SU-DHL-6 (cell line): ENCODE results near the gene NAXE.

Experiments used
- EZH2phosphoT487 ChIP-seq: fragments of 200-600 bp; sonication (generic), shearing (Covaris generic); conservative IDR thresholded peaks from 2 replicates; pipeline ENCODE4 v1.6.1; 2018; ENCODE audit warnings: mild to moderate bottlenecking, antibody characterized with exemption, low read length, moderate library complexity, mixed read lengths
- TF ChIP-seq, protein P1 (sequence below): fragments of 200-600 bp; sonication (generic); IDR thresholded peaks from one replicate; pipeline ENCODE4 v1.5.1; 2017; ENCODE audit warnings: antibody characterized with exemption, mild to moderate bottlenecking, low read length, moderate library complexity; ENCODE audit not compliant: insufficient read depth, poor library complexity, severe bottlenecking

- TF ChIP-seq, protein P1, sequence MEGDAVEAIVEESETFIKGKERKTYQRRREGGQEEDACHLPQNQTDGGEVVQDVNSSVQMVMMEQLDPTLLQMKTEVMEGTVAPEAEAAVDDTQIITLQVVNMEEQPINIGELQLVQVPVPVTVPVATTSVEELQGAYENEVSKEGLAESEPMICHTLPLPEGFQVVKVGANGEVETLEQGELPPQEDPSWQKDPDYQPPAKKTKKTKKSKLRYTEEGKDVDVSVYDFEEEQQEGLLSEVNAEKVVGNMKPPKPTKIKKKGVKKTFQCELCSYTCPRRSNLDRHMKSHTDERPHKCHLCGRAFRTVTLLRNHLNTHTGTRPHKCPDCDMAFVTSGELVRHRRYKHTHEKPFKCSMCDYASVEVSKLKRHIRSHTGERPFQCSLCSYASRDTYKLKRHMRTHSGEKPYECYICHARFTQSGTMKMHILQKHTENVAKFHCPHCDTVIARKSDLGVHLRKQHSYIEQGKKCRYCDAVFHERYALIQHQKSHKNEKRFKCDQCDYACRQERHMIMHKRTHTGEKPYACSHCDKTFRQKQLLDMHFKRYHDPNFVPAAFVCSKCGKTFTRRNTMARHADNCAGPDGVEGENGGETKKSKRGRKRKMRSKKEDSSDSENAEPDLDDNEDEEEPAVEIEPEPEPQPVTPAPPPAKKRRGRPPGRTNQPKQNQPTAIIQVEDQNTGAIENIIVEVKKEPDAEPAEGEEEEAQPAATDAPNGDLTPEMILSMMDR = no peak
- no peak for TF ChIP-seq EZH2phosphoT487
Observed at GRCh38 chr1:156593661-156593989, 2.0 kb downstream of the NAXE start.
